Cardiac septum (tissue), 1 donor: ENCODE measurements around the gene PCNP. TPM values are rescaled to one million over a fixed set of nuclear protein-coding genes. Genes with fewer than 3 reads are reported as not detected.

ENCODE experiments used
- total RNA-seq: library from RNA; stranded (reverse); fragmentation: NEBNext Ultra II Directional; extraction: Animal tissue kit (Norgen Biotek cat#: 25700); gene quantifications from one replicate; pipeline ENCODE4 v1.2.1, GENCODE V29; 2021
- donor health status: DM: no; HTN: no; CAD: no.

Gene PCNP
- total RNA-seq, 1 donor from 2014 or later: 120 TPM

Other genes with a start within 250 kb of the PCNP start
- 11.0 TPM for gene SENP7, start 61.0 kb upstream of the PCNP start, total RNA-seq
- gene TRMT10C, start 12.3 kb upstream of the PCNP start, total RNA-seq: 19.1 TPM
- 8.4 TPM for gene ZBTB11, start 103.0 kb downstream of the PCNP start, total RNA-seq
- 569 TPM for gene RPL24, start 112.5 kb downstream of the PCNP start, total RNA-seq
- 7.9 TPM for gene CEP97, start 150.4 kb downstream of the PCNP start, total RNA-seq
- gene NXPE3, start 205.0 kb downstream of the PCNP start, total RNA-seq: 26.9 TPM